GM03348 (cell line): ENCODE data around the gene HOMER2.

ENCODE experiments used
- DNase-seq: peaks from one replicate; pipeline ENCODE4 v3.0.0; 2012; ENCODE audit warnings: low spot score

HOMER2 gene

DNA sequence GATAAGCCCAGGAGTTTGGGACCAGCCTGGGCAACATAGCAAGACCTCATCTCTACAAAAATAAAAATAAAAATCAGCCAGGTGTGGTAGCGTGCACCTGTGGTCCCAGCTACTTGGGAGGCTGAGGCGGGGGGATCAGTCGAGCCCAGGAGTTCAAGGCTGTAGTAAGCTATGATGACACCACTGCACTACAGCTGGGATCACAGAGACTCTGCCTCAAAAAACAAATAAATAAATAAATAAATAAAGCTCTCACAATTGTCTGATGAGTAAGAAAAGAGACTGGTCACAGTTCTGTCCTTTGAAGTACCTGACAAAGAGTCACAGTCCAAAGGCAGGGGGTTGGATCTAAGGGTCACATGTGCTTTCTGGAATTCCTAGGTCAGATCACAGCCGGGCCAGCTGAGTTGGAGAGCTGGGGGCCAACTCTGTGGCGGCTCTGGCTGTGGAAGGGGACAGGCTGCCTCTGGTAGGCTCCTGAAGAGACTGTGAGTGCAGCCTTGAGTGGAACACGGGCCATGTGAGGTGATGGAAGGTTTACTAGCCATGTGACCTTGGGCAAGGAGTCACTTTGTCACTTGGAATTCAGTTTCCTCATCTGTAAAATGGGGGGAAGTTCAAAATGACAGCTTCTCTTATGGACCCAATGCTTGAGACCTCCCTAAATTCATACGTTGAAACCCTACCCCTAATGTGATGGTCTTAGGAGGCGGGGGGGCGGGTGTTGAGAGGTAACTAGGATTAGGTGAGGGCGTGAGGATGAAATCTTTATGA, 95.9 kb downstream of the HOMER2 start:
- no peak for DNase-seq

DNA sequence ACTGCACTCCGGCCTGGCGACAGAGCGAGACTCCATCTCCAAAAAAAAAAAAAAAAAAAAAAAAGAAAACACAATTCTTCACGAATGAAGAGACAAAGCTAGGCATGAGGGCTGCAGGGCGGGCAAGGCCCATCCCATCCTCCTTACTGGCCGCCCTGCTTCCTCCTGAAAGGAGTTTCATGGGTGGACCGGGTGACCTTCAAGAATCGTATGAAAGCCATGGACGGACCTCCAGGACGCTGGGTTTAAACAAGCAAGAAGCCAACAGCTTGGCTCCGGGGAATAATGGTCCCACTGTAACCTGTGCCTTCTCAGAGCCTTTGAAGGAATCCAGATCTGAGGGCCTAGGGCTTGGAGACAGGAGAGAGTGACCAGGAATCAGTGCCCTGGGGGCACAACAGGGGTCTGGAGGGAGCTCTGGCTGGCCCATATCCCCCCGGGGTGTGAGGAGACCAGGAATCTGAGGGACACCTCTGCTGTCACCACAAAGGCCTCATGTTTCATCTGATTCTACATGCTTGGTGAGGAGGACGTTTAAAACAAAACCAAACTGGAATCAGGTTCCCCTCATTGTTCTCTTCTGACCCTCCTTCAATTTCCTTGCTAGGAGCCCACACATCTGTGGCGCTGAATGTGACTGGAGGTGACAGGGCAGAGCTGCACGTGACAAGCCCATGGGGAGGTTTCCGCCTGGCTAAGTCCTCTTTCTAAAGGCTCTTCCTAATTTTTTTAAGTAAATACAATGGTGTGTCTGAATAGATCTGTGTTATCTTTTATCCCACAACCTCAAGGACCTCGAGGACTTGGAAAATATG, 97.0 kb downstream of the HOMER2 start:
- DNase-seq: no peak

DNA sequence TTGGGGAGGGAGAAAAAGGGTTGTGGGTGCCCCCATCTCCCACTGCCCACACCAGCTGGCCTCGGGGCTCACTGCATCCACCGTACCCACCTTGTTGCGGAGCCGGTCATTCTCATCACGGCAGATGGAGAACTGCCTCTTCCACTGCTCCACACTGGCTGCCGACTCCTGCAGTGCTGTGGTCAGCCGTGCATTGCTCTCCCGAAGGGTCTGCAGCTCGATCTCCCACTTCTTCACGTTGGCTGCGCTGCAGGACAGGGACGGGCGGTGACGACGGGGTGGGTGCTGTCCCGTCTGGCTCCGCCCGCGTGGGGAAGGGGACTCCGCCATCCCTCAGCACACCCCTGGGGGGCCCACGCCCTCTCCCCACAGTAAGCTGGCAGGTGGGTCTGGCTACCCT, 98.0 kb downstream of the HOMER2 start:
- DNase-seq: no peak

DNA sequence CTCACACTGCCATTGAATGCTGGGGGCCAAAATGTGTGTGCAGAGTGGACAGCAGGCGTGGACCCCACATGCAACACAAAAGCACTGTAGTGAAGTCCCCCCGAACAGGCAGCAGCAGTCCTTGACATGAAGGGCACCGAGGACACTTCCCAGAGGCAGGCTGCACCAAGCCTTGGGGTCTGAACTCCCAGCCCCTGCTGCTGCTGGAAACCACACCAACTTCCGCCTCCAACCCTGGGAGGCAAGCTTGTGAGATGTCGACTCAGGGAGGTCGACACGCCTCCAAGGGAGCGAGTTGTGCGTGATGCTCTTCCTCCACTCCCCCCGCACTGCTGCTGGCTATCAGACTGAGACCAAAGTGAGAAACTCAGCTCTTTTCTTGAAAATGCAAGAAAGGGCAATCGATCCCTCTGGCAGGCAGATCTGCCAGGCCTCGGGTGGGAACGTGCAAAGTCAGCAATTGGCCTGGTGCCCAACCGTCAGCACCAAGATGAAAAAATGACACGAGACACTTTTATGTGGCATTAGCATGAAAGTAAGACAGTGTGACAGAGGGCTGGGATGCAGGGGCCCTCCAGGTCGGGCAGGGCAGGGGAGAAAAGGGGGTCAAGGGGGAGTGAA, 99.5 kb downstream of the HOMER2 start:
- DNase-seq: no peak

DNA sequence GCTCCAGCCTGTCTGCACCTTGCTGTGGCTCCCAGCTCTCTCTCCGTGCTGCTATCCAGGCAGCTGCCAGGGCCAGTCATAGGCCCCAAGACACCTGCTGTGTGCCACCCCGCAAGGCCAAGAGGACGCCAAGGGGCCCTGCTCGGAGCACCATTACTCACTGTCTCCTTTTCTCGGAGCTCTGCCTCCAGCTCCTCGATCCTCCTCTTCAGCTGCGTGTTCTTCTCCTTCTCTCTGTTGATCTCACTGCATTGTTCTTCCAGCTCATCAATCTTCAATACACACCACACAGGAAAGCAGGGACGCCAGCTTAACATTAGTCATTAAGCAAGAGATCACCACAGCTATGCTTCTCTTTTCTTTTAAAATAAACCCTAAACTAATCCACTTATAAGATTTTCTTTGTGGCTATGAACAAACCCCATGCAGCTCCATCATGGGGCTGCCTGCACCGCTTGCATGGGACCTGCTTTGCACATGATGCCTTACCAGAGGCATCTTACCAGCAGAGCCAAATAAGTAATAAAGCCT, 100.5 kb downstream of the HOMER2 start:
- peak; percentile 36 for DNase-seq

DNA sequence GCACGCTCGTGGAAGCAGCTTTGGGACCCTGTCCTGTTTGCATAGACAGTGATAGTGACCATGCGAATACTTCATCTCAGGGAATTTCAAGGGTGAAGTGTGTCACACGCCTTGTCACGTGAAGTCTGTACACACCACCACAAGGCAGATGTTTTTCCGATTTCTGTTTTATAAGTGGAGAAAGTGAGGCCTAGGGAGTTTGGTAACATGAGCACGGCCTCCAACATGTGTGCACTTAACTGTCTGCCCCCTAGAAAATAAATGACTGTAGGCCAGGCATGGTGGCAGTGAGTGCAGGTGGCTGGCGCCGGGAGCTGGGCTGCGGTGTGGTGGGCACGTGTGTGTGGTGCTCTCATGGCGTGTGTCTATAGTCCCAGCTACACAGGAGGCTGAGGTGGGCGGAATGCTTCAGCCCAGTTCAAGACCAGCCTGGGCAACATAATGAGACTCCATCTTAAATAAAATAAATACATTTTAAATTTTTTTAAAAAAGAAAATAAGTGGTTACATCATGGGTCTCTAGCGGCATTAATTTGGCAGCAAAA, 101.1 kb downstream of the HOMER2 start:
- no peak for DNase-seq

DNA sequence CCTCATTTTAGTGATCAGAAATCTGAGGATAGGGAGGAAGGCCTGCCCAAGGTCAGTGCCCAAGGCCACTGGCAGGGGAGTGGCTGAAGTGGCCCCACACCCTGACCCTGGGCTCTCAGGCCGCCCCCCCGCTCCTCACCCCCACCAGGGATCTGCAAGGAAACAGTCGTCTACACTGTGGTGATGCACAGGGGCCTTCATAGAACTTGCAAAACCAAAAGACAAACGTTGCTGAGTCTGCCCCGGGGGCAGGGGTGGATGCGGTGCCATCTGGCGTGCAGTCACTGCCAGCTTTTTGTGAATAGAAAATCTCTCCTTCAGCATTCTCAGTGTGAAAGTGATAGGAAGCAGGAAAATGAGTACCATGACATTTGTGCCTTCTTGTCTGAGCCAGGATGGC, 101.8 kb downstream of the HOMER2 start:
- DNase-seq: no peak

DNA sequence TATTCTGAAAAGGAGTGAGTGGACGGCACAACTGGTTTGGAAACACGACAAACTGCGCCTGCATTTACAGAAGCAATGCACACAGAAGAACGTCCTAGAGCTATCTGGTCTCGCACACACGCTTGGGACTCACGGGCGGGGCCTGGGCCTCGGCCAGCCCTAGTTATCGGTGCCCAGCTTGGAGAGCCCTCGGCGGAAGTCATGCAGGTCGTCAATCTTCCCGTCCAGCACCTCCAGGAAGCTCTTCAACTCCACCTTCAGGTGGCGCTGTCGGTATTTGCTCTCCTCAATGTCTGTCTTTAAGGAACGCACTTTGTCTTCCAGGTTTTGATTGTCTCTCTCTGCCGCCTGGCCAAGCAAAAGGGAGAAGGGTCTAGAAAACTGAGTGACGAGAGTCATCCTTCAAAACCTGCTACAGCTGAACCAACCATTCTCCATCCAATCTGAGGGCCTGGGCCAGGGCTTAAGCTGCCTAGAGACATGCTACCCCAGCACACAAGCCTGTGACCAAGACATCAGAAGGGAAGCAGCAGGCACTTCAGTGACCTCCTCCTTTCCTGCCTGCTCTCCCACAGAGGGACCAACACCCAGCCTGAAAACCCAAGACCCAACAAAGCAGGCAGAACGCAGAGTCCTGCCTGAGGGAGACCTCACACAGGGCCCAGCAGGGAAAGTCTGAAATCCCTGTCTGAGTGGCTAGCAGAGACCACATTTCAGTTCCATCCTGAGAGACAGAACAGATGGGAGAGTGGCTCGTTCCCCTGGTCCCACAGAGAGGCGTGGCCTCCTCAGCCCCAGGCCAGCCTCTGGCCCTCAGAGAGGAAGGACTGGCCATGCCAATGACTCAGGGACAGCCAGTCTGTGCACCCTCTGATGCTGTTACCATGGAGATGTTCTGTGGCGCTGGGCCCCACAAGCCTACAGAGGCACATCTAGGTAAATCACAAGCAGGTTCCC, 102.7 kb downstream of the HOMER2 start:
- DNase-seq: peak; percentile 89

DNA sequence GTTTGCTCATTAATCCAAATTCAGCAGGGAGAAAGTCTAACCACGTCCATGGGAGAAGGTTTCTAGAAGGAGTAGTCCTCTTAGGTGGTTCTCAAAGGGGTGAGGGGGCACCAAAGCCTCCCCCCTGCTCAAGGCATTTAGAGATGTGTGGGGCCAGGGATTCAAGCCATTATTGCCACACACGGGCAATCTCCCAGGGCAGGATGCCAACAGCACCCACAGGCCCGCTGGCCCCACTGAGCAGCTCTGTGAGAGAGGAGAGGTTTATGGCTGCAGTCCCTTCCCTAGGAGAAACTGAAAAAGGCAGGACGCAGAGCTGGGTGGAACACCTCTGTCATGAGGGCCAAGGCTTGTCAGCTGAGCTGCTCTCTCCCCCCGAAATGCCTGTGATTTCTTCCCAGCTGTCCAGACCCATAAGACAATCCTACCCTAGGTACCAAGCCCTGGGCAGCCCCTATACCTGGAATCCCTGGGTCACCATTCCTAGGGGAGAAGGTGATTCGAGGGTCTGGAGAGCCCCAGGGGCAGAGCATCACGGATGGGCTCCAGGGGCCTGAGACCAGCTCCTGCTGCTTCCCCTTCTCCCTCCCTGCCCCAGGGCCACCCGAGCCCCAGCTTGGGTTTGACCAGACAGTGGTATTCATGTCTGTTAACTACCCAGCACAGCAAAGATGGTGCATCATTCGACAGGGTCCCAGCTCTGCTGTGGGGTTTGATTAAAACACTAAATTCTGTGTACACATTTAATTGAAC, 104.1 kb downstream of the HOMER2 start:
- DNase-seq: no peak

DNA sequence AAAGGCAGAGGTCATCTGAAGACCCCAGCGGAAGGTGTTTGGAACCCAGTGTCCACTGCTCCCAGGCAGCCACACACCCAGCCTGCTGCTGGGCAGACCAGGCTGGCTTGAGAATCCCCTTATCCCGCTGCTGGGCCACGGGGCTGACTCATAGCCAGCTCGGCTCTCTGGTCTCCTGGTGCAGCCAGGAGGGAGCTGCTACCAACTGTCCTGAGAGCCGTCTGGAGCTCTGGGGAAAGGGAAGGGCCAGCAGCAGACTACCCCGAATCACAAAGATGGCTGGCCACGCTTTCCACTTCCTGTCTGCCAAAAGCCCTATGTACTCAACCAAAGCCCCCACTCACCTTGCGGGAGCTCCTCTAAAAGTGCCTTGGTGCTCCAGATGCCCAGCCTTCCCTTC, 104.8 kb downstream of the HOMER2 start:
- no peak for DNase-seq

DNA sequence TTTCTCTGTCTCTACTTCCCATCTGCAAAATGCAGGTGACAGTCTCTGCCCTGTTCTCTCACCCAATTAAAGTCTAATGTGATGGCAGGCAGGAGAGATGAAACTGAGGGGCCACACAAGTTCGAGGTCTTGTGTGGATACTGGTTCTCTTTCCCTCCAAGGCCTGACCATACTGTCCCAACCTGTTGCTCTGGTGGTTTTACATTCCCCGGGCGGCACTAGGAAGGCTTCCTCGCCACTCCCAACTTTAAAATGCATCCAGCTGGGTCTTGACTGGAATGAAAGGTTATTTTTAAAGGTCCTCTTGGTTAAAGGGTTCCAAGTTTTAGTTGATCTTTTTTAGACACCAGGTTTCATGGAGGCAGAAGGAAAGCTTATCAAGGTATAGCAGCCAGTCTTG, 105.9 kb downstream of the HOMER2 start:
- no peak for DNase-seq

DNA sequence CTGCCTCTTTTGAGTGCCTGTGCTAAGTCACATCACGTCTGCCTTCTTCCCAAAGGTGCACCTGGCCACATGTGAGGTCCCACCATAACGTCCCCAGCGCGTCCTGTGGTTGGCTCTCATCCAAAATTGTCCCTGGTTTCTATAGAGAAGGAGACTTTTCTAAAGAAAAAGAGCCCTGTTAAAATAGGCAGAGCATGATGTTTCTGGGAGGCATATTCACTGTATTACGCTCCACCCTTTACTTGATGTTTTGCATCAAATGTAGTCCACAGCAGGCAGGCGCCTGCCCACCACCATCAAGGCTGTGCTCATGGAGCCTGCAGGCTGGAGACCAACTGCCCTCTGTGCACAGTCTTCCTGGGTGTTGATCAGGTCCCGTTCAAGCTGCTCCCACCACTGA, 106.8 kb downstream of the HOMER2 start:
- no peak for DNase-seq

DNA sequence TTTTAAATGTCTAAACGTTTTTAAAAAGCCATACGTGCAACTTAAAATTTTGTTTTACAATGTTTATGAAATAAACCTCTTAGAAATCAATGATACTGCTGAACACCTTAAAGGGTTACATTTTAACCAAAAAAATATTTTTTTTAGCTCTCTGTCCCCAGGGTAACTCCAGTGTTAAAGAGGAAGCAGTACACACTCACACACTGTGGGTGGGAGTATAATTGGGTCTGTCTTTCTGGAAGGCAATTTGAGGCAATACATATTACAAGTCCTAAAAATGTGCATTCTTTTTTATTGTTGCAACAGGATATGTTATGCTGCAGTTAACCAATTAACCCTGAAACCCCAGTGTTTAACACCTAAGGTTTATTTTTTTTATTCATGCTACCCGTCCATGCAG, 109.0 kb downstream of the HOMER2 start:
- no peak for DNase-seq

DNA sequence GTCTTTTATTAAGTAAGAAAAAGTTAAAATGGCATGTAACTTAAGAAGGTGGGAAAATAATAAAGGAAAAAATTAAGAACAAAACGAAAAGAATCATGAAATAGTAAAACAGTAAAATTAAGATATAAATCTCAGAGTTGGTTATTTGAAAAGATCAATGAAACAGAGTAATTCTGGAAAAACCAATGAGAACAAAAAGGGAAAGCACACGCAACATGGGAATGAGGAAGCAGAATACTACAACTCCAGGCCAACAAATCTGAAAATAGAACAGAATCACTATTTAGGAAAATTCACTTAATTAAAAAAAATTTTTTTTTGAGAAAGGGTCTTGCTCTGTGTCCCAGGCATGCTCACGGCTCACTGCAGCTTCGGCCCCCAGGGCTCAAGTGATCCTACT, 112.4 kb downstream of the HOMER2 start:
- DNase-seq: no peak

DNA sequence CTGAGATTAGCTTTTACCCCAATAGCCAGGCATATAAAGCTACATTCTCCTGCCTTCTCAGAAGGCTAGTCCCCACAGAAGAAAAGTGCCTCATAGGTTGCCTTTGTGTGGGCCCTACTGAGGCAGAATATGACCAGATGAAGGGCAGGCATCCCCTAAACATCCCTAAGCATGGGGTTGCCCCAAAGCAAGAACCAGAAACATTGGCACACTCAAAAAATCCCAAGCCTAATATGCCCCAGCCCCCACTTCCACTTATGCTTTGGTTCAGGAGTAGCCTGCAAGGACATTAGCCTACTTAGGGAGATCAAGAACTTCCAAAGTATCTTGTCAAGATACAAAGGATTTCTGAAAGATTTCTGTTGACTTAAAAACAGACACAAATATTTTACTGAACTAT, 113.4 kb downstream of the HOMER2 start:
- DNase-seq: no peak

DNA sequence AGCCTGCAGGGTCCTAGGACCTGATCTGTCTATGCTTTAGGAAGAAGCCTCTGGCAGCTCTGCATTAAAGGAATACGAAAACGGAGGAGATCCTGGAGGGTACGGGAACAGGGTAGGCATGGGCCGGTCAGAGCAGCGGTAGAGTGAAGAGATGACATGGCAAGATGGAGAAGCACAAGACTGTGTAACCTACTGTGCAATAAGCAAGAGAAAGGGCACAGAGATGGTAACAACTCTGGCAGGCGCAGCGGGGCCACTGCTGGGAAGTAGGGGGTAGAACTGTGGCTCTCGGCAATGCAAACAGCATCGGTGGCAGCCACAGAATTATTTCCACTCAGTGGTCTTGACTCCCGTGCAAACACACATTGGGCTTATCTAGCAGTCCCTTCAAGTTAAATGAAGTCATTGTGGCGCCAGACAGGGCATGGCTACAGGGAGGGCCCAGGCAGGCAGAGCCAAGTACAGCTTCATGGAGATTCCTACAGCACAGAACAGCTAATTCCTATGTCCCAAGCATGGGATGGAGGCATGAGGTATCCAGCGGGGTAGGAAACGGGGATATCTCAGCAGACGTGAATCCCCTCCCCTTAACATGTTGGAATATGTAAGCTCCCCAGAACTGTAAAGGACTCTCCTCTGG, 114.3 kb downstream of the HOMER2 start:
- no peak for DNase-seq

DNA sequence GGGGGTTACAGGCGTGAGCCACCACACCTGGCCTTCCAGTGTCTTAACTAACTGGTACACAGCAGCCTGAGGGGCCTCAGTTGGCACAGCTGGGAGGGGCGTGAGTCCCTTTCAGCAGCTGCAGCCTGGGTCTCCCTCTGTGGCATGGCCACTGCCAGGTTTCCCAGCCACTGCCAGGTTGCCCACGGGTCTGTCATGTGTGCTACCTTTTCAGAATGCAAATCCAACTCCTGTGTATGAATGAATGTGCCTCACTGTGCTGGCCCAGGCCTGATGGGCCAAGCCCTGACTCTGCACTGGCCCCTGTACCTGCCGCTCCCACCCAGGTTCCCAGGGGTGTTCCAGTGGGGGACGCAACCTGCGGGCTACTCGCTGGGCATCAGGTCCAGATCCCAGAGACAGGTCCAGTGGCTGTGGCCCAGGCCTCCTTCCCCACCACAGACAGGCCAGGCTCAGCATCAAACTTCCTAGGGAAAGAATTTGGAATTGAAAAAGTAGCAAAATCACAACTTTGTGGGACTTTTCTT, 117.1 kb downstream of the HOMER2 start:
- no peak for DNase-seq

DNA sequence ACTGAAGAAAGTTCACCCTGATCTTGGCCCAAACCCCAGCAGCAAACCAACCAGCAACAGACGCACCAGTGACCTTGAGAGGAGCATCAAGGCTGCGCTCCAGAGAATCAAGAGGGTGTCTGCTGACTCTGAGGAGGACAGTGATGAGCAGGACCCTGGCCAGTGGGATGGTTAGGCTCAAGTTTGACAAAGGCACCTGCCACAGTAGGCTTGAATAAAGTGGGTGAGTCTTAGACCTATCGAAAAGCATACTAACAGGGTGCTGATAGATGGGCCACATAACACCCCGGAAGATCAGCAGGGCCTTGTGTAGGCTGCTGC, 119.2 kb downstream of the HOMER2 start:
- no peak for DNase-seq

DNA sequence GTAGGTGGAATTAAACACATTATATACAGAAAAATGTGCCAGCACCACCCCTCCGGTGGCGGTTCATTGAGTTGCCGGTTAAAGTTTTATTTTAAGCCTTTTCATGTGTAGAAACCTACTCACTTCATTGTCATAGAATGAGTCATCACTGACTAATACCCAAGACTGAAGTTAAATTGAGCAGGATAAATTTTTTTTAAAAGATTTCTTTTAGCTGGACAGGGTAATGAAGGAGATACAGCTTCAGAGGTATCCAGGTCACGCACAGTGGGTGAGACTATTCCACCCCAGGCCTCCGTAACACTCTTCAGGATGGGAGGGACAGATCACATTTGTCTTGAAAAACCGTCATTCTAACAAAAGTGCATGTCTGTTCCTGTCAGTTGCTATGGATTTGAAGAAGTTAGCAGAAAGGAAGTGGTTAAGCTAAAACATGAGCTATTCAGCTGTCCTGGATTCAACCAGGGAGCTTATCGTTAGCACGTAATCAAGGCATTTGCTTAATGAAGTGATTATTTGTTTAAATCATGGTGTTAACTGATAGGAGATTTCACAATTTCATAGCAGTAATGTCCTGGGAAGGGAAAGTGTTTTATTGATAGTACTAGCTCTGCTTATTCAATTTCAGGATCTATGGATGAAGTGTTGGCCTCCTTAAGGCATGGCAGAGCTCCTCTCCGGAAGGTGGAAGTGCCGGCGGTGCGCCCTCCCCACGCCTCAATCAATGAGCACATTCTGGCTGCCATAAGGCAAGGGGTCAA, 119.7 kb downstream of the HOMER2 start:
- peak; percentile 86 for DNase-seq
